DMS79 (cell line): Measurements from ENCODE around the gene ZFYVE1.
"Not testable (repeated sequence)": the region's sequence is repeated elsewhere in the genome, so short reads cannot be mapped to it uniquely, and the experiment has no call there.

Experiments
- DNase-seq: peaks from one replicate; lab custom pipeline; 2025; lab: John Stamatoyannopoulos, UW

ZFYVE1 gene

DNA sequence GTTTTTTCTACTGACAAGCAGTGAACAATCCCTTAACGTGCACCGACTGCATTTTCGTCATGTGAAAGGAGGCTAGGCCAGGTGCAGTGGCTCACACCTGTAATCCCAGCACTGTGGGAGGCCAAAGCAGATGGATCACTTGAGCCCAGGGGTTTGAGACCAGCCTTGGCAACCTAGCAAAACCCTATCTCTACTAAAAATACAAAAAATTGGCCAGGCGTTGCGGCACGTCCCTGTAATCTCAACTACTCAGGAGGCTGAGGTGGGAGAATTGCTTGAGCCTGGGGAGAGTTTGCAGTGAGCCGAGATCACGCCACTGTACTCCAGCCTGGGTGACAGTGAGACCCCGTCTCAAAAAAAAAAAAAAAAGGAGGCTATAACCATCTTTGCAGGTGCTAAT is 22.3 kb downstream of the ZFYVE1 start:
- DNase-seq, result not testable (repeated sequence)

DNA sequence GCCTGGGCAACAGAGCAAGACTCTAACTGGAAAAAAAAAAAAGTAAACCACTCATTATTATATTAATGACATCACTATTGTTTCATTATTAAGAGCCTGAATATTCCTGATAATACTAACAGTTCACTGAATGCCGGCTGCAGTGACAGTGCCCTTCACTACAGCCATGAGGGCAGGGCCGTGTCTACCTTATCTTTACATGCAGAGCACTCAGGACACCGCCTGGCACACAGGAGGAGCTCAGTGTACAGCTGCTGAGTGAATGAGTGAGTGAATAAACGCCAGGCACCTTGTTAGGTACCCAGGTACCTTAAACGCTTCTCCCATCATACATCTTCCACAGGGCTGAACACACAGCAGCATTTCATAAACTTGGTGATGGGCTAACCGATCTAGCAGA is 23.2 kb downstream of the ZFYVE1 start:
- no peak for DNase-seq

DNA sequence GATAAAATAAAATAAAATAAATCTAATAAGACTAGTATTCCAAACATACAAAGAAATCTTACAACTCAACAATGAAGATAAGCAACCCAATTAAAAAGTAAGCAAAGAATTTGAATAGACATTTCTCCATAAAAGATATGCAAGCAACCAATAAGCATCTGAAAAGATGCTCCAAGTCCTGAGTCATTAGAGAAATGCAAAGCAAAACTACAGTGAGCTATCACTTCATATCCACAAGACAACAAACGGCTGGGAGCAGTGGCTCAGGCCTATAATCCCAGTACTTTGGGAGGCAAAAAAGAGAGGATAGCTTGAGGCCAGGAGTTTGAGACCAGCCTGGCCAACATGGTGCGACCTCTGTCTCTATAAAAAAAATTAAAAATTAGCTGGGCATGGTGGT is 26.8 kb downstream of the ZFYVE1 start:
- DNase-seq, result no peak

DNA sequence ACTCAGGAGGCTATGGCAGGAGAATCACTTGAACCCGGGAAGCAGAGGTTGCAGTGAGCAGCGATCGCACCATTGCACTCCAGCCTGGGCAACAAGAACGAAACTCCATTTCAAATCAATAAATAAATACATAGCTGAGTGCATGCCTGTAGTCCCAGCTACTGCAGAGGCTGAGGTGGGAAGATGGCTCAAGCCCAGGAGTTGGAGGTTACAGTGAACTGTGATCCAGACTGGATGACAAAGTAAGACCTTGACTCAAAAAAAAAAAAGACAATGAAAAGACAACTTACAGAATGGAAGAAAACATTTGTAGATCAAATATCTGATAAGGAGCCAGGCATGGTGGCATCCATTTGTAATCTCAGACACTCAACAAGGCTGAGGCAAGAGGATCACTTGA is 27.6 kb downstream of the ZFYVE1 start:
- no peak for DNase-seq

DNA sequence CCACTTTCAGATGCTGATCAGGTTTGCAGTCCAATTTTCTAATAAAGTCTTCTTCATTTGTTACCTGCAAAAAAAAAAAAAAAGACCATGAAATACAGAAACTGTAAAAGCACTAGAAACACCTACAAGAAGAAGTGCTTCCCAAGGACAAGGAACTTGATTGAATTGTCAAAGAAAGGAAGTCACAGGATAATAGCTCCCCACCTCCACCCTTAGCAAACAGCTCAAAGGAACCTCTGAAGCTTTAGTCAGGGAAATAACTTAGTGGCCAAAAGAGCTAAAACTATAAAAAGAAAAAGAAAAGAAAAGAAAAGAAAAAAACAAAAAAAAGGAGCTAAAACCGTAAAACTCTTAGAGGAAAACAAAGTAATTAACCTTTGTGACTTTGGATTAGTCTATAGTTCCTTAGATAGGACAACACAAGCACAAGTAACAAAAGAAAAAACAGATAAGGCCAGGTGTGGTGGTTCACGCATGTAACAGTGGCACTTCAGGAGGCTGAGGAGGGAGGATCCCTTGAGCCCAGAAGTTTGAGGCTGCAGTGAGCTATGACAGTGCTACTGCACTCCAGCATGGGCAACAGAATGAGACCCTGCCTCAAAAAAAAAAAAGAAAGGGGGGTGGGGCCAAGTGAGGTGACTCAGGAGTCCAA is 28.5 kb downstream of the ZFYVE1 start:
- DNase-seq, result no peak

DNA sequence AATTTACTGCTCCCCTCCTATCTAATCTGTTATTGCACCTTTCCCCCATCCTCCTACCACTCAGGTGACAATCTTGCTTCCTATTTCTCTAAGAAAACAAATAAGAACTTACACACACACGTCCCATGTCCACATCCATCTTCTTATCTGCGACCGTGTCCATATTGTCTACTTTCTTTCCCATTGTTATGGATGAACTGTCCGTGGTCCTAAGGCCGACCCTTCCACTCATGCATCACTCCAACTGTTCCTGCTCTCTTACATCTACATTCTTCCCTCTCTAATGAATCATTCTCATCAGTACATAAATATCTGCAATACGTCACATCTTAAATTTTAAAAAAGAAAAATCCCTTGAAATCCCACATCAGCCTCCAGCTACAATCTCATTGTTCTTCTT is 30.0 kb downstream of the ZFYVE1 start:
- DNase-seq, result no peak

DNA sequence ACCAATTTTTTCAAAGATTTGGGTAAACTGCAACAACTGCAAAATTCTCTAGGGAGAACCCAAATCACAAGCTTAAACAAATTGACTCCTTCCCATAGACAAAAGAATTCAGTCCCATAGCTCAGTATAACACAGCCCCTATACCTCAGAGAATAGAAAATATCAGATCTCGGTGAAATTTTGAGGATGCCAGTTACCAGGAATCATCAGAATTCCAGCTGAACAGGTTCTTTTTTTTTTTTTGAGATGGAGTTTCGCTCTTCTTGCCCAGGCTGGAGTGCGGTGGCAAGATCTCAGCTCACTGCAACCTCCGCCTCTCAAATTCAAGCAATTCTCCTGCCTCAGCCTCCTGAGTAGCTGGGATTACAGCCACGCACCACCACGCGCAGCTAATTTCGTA is 36.7 kb downstream of the ZFYVE1 start:
- no peak for DNase-seq

DNA sequence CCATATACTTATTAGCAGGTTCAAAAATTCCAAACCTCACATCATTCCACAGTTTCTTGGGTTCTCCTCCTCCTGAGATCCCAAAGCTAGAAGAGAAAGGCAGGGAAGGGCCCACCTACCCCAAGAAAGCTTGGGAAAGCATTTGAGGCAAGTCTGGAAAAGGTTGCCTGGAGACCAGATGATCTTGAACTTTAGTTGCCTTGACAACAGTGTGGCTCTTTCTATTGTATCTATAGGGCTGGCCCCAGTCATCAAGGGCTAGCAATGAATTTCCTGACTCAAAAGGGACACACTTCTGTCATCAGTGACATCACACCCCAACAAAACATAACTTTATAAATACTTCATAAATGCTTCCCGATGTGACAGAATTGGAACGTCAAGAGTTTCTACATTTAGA is 40.0 kb downstream of the ZFYVE1 start:
- DNase-seq, result no peak

DNA sequence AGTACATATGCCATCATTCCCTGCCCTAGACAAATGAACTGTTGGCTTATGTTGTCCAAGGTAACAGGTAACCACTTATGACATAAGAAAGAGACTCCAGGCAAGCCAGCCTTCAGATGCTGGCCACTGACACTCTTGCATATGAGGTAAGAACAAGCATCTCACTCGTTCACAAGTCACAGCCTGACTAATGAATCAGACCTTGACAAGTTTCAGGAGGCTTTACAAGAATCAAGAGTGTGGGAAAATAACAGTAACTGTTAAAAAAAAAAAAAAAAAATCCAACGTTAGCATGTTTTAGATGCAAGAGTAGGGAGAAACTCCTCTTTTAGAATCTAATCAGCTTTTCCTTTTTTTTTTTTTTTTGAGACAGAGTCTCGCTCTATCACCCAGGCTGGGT is 40.7 kb downstream of the ZFYVE1 start:
- DNase-seq, result no peak

DNA sequence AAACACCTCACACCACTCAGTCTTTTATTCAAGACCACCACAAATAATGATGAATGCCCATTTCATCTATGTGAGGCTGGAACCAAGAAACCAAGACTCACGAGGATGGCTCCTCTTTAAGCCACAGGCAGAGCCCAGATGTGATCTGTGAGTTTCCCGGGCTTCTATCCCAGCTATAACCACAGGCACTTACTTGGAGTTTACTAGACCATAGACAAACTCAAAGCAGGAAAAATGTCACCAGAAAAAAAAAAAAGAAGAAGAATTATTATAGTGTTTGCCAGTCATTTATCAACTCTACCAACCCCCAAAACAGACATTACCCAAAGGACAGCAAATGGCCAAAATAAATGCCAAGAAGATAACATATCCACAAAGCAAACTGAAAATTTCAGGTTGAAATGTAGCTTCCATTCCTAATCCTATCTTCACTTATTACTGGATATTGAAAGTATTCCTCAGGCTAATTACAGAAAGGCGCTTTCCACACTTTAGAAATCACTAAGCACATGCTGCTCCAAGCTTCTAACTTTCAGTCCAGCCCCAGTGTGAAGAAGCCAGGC is 44.7 kb downstream of the ZFYVE1 start:
- DNase-seq, result no peak

DNA sequence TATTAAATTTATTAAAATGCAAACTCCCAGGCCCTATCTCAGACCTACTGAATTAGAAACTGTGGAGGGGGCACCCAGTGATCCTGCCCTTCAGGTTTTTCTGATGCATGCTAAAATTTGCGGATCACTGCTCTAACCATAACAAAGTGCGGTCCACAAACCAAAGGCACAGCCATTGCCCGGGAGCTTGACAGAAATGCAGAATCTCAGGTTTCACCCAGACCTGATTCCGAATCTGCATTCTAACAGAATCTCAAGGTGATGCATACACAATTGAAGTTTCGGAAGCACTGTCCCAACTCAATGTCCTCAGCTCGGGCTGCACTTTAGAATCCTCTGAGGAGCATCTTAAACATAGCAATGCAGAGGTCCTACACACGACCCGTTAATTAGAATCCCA is 46.0 kb downstream of the ZFYVE1 start:
- DNase-seq, result no peak

DNA sequence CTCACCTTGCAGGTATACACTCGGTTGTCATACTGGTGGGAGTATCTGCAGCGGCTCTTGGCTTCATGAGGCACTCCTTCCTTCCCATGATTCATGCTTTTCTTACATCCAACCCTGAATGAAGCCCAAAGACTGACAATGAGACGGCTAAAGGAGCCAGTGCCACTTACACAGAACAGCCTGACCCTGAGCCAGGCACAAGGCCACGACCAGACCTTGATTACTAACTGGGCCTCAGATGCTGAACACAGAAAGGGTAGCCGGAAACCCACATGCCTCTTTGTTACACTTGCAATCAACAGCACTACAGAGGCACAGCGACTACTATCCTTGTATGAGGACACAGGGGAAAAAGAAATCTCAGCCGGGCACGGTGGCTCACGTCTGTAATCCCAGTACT is 48.0 kb downstream of the ZFYVE1 start:
- DNase-seq, result no peak

DNA sequence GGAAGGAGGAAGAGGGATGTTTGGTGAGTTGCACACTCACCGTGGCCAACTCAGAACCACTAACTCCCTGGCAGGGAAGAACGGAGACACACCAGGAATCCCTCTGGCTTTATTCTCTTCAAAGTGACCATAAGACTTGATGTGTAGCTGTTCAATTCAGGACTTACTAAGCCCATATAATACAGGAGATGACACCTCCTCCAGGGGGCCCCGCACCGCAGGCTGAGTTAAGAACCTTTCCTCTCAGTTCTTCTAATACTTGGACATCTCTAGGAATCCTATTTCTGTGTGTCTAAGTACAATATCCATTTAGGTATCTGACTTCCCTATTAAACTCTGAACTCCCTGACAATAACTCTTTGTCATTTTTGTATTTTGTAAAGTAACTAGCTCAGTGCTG is 51.1 kb downstream of the ZFYVE1 start:
- no peak for DNase-seq

DNA sequence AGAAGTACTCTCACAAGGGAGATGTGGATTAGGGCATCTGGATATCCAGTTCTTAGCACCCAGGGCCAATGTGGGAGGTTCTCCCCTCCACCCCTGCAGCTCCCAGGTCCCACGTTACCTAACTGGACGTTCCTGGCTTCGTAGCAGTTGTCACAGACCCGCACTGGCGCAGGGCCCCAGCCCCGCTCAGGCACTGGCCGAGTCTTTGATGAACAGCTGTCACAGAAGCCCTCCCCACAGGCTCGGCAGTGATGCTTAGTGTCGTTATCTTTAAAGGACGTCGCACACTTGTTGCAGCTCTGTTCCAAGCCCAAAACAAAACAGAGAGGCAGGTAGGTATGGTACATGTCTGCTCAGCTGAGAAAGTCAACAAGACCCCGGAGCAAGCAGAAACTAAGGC is 52.2 kb downstream of the ZFYVE1 start:
- DNase-seq, result no peak

DNA sequence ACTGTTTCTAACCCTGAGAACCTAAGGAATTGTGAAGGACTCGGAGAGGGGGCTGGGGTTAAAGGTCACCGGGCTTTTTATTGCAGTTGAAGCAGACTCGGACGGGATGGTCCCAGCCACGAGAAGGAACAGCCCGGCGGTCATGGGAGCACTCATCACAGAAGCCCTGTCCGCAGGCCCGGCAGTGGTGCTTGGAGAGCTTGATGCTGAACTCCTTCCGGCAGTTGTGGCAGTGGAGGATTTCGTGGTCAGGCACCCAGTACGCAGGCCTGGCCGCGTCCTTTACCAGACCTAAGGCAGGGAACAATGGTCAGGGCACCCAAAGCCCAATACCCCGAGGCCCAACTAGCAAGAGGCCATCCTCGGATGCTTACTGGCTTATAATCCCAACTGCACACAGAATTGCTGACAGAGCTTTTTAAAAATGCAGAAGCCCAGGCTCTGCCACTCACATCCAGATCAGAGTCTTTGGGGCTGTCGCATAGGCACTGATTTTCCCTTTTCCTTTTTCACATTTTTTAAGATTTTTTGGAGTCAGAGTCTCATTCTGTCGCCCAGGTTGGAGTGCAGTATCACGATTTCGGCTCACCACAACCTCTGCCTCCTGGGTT is 56.0 kb downstream of the ZFYVE1 start:
- no peak for DNase-seq

DNA sequence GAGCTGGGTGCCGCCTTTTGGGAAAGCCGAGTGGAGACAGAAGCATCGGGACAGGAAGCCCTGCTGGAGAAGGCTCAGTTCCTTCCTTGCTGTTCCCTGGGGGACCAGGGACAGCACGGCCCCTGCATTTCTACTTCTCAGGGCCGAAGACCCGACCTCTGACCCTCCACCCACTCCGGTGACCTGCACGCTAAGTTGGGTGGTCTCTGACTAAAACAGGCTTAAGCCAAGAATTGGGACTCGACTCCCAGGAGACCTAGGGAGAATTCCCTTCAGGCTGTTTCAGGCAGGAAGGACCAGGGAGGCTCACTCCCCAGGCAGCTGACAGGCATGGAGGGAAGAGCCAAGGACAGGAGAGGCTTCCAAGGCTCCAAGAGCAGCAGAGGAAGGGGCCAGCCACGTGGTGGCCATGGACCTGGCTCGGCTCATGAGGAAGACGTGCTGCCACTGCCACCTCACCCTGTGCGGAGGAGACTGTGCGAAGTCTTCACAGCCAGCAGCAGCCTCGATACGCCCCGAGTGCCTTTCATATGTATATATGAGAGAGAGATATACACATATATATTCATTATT is 56.8 kb downstream of the ZFYVE1 start:
- no peak for DNase-seq

DNA sequence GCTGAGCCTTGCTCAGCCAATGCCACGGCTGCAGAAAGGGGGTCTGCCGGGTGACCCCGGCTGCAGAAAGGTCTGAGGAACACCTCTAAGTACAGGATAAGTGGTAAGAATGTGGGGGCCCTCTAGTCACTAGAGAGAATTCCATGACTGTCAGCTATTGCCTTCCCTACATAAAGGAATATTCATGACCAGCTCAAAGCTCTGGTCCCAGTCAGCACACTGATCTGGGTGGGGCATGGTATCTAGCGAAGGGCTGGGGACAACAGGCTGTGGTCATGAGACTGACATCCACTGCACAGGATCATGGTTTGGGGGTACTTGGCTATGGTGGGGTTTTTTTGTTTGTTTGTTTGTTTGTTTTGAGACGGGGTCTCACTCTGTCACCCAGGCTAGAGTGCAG is 58.6 kb downstream of the ZFYVE1 start:
- no peak for DNase-seq

DNA sequence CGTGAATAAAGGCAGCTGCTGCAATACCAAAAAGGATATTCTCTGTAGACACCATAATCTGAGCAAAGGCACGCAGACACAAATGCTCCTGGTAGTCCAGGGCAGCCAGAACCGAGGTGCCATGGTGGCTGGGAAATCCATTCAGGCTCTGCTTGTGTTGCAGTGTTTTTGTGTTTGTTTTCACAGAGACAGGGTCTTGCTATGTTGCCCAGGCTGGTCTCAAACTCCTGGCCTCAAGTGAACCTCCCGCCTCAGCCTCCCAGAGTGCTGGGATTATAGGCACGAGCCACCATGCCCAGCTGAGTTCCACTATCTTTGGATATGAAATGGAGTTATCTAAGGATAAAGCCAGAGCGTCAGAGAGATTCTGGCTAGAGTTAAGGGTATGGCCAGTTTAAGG is 60.9 kb downstream of the ZFYVE1 start:
- no peak for DNase-seq

DNA sequence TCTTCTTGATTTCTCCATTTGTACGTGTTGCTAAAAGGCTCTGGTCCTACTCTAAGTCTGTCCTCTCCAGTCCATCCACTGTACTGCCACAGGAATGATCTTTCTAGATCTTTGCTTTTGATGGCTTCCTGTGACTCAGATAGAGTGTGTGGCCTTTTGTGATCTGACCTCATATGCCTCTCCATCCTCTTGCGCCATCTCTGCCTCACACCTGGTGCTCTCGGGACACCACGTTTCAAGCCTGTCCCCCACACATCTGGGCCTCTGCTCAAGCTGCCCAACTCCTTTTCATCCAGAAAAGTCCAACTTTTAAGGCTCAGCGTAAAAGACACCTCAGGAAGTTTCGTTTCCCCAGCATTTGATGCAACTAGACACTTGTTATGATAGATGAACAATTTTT is 61.7 kb downstream of the ZFYVE1 start:
- no peak for DNase-seq

DNA sequence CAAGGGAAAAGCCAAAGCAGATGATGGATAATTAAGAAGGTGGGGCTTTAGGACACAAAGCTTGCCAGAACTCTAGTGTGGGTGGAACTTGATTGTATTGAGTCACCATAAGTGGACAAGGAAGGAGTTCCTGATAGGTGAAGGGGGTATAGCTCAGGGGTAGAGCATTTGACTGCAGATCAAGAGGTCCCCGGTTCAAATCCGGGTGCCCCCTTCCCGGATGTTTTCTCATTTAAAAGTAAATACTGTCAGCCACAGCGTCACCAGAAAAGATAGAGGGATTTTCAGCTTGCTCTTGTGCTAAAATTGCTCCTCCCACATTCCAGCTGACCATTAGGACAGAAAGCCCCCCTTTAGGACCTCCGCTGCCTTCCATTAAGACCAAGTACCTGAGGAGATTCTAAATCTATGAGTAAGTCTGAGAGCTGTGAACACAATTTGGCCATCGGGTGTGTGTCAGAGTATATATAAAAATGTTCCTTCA is 64.0 kb downstream of the ZFYVE1 start:
- peak; percentile 75 for DNase-seq

DNA sequence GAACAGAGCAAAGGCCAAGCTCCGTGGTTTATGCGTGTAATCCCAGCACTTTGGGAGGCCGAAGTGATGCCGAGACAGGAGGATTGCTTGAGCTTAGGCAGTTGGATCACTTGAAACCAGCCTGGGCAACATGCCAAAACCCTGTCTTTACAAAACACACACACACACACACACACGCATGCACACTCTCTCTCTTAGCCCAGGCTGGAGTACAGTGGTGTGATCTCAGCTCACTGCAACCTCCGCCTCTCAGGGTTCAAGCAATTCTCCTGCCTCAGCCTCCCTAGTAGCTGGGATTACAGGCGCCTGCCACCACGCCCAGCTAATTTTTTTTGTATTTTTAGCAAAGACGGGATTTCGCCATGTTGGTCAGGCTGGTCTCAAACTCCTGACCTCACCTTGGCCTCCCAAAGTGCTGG is 64.6 kb downstream of the ZFYVE1 start:
- peak; percentile 94 for DNase-seq

DNA sequence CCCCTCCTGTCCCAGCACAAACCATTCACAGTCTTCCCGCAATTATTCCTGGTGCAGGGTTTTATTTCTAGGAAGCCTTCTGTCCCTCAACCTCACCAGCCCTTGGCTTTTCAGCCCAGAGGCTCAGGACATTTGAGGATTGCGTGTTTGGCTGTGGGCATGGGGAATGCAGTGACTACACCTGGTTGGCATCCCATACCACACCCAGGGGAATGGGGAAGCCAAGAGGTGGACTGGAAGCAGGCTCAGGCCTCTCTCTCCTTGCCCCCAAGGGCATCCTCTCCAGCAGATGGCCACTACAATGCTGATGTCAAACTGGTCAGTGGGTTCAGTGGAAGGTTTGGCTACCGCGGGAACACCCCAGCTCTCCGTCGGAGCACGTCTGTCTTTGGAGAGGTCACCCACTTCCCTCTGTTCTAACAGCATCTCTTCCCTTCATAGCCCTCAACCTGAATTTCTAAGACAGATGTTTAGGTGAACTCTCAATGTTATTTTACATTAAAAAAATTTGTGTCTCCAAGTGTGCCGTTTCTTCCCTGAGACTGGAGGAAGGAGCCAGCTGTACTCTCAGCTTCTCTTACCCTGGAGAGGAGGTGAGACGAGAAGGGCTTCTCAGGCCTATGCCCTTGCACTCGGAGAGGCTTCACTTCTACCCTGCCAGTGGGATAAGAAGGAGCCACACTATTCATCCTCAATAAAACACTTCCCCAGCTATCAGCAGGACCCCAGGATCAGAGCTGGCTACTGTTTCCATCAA is 65.1 kb downstream of the ZFYVE1 start:
- no peak for DNase-seq

DNA sequence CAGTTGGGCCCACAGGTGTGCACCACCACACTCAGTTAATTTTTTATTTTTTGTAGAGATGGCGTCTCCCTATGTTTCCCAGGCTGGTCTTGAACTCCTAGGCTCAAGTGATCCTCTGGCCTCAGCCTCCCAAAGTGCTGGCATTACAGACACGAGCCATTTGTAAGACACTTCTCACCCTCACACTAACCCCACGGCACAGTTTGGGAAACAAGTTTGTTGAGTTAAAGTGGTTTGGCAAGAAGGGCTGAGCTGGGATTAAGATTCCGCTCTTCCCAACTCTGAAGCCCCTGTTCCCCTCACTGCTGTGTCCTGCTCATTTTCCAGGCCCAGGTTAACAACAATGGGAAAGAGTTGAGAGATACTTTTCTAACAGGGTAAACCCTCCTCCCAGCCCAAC is 65.9 kb downstream of the ZFYVE1 start:
- DNase-seq, result not testable (repeated sequence)
